SJCRH30 (cell line): ENCODE data around the gene NADK. TPM values are rescaled to one million over a fixed set of nuclear protein-coding genes. Genes with fewer than 3 reads are reported as not detected.
"Not testable (repeated sequence)": the region's sequence is repeated elsewhere in the genome, so short reads cannot be mapped to it uniquely, and the experiment has no call there.

Experiments used
- DNase-seq, 2 experiments: peaks; one replicate each; pipeline ENCODE4 v3.0.0-alpha.2; 2015 to 2020
- H3K27ac ChIP-seq: fragments of 250-450 bp; sonication (Bioruptor Pico); 2 replicates; pipeline ENCODE4 v1.5.1; 2020; ENCODE audit warnings: mild to moderate bottlenecking, moderate library complexity
- H3K27me3 ChIP-seq: fragments of 250-450 bp; sonication (Bioruptor Pico); 2 replicates; pipeline ENCODE4 v1.5.1; 2020; ENCODE audit warnings: mild to moderate bottlenecking, moderate library complexity
- H3K36me3 ChIP-seq: fragments of 250-450 bp; sonication (Bioruptor Pico); 2 replicates; pipeline ENCODE4 v1.5.1; 2020; ENCODE audit warnings: mild to moderate bottlenecking, moderate library complexity
- H3K4me1 ChIP-seq: fragments of 250-450 bp; sonication (Bioruptor Pico); 2 replicates; pipeline ENCODE4 v1.5.1; 2020; ENCODE audit warnings: mild to moderate bottlenecking, moderate library complexity
- H3K4me3 ChIP-seq: fragments of 250-450 bp; sonication (Bioruptor Pico); 2 replicates; pipeline ENCODE4 v1.5.1; 2020; ENCODE audit warnings: mild to moderate bottlenecking, moderate library complexity
- H3K9me3 ChIP-seq: fragments of 250-450 bp; sonication (Bioruptor Pico); replicated peaks from 2 replicates; pipeline ENCODE4 v1.5.1; 2020; ENCODE audit warnings: mild to moderate bottlenecking, moderate library complexity
- total RNA-seq: library from RNA; depleted of rRNA; stranded (reverse); fragments of >200 nt; shearing (Covaris generic); gene quantifications from 2 replicates; pipeline ENCODE4 v1.2.3, GENCODE V29; 2014

NADK gene
- total RNA-seq, 1 experiment from 2014 or later = 74.6 TPM

- H3K27ac ChIP-seq = no peak overlapping the region
Observed at GRCh38 chr1:1752636-1753606, 25.3 kb downstream of the NADK start.

GRCh38 chr1:1752190-1752589 is 26.1 kb downstream of the NADK start:
- H3K27ac ChIP-seq = no peak overlapping the region

More at GRCh38 chr1:1752636-1753606, 25.3 kb downstream of the NADK start:
- H3K4me3 ChIP-seq = no peak overlapping the region
- H3K4me1 ChIP-seq = no peaks in the 10 kb centered on the region
- H3K27me3 ChIP-seq = no peaks in the 10 kb centered on the region
- peaks cover 40% of the 10 kb centered on the region for H3K36me3 ChIP-seq
- H3K9me3 ChIP-seq = no peaks in the 10 kb centered on the region
- DNase-seq = no peak

GRCh38 chr1:1749941-1750340 is 28.3 kb downstream of the NADK start:
- DNase-seq, H3K27me3 ChIP-seq, H3K9me3 ChIP-seq, H3K4me1 ChIP-seq, H3K27ac ChIP-seq, H3K4me3 ChIP-seq: not testable (repeated sequence)
- peaks cover 25% of the 10 kb centered on the region for H3K36me3 ChIP-seq

More at GRCh38 chr1:1752190-1752589, 26.1 kb downstream of the NADK start:
- DNase-seq = no peak
- Histone ChIP-seq H3K36me3 (peaks cover 38% of the 10 kb centered on the region), H3K4me3 (no peak overlapping the region), H3K9me3 (no peaks in the 10 kb centered on the region), H3K4me1 (no peaks in the 10 kb centered on the region), H3K27me3 (no peaks in the 10 kb centered on the region)

- H3K27me3 ChIP-seq = no peaks in the 10 kb centered on the region
- no peak overlapping the region for H3K27ac ChIP-seq
- H3K9me3 ChIP-seq = no peaks in the 10 kb centered on the region
- no peaks in the 10 kb centered on the region for H3K4me1 ChIP-seq
- DNase-seq = no peak
- peaks cover 16% of the 10 kb centered on the region for H3K36me3 ChIP-seq
- H3K4me3 ChIP-seq = no peak overlapping the region
Observed at GRCh38 chr1:1748686-1749321, 29.5 kb downstream of the NADK start.

- not testable (repeated sequence) for DNase-seq, H3K4me1 ChIP-seq, H3K36me3 ChIP-seq, H3K9me3 ChIP-seq, H3K27me3 ChIP-seq
- peak overlapping the region; percentile 47 for H3K4me3 ChIP-seq
- peak overlapping the region; percentile 70 for H3K27ac ChIP-seq
Observed at GRCh38 chr1:1746566-1746909, 31.7 kb downstream of the NADK start.

- not testable (repeated sequence) for H3K36me3 ChIP-seq, H3K27me3 ChIP-seq, H3K9me3 ChIP-seq, H3K4me1 ChIP-seq
- DNase-seq = peak; percentile 78 to 86
- peak overlapping the region; percentile 47 for H3K4me3 ChIP-seq
- peak overlapping the region; percentile 70 for H3K27ac ChIP-seq
Observed at GRCh38 chr1:1745651-1746565, 32.4 kb downstream of the NADK start.

- not testable (repeated sequence) for DNase-seq, H3K27me3 ChIP-seq, H3K36me3 ChIP-seq, H3K4me3 ChIP-seq, H3K27ac ChIP-seq, H3K4me1 ChIP-seq, H3K9me3 ChIP-seq
Observed at GRCh38 chr1:1742529-1742928, 35.7 kb downstream of the NADK start.

- not testable (repeated sequence) for H3K27me3 ChIP-seq, H3K36me3 ChIP-seq, H3K9me3 ChIP-seq, DNase-seq, H3K4me3 ChIP-seq, H3K27ac ChIP-seq, H3K4me1 ChIP-seq
Observed at GRCh38 chr1:1741013-1741412, 37.3 kb downstream of the NADK start.

GRCh38 chr1:1738799-1739337 is 39.4 kb downstream of the NADK start:
- DNase-seq, H3K27ac ChIP-seq, H3K4me1 ChIP-seq, H3K4me3 ChIP-seq, H3K9me3 ChIP-seq, H3K36me3 ChIP-seq, H3K27me3 ChIP-seq: not testable (repeated sequence)

GRCh38 chr1:1737675-1738590 is 40.3 kb downstream of the NADK start:
- not testable (repeated sequence) for H3K9me3 ChIP-seq, H3K36me3 ChIP-seq, H3K27me3 ChIP-seq, H3K4me1 ChIP-seq, H3K27ac ChIP-seq, H3K4me3 ChIP-seq, DNase-seq

GRCh38 chr1:1732381-1732780 is 45.9 kb downstream of the NADK start:
- Histone ChIP-seq H3K4me3 (no peak overlapping the region), H3K36me3 (peaks cover 17% of the 10 kb centered on the region), H3K27ac (no peak overlapping the region), H3K4me1 (peaks cover 7% of the 10 kb centered on the region; the same call in 1 of the 2 replicates), H3K9me3 (no peaks in the 10 kb centered on the region), H3K27me3 (no peaks in the 10 kb centered on the region)
- no peak for DNase-seq

GRCh38 chr1:1730870-1731269 is 47.4 kb downstream of the NADK start:
- no peaks in the 10 kb centered on the region for H3K27me3 ChIP-seq
- peaks cover 17% of the 10 kb centered on the region for H3K36me3 ChIP-seq
- H3K4me3 ChIP-seq = no peak overlapping the region
- H3K4me1 ChIP-seq = peaks cover 19% of the 10 kb centered on the region
- DNase-seq = no peak
- H3K27ac ChIP-seq = no peak overlapping the region
- H3K9me3 ChIP-seq = no peaks in the 10 kb centered on the region

GRCh38 chr1:1730230-1730629 is 48.0 kb downstream of the NADK start:
- H3K4me3 ChIP-seq, H3K27ac ChIP-seq, H3K9me3 ChIP-seq, DNase-seq, H3K27me3 ChIP-seq: not testable (repeated sequence)
- Histone ChIP-seq H3K4me1 (peaks cover 19% of the 10 kb centered on the region), H3K36me3 (peaks cover 17% of the 10 kb centered on the region)
